Erythroblast (primary cell): ENCODE results near the gene MYH7B.

Experiments used
- GATA1 ChIP-seq: IDR thresholded peaks from 2 replicates; pipeline ENCODE4 v1.6.1; 2011; ENCODE audit warnings: low read depth, mild to moderate bottlenecking, control low read depth, low read length, moderate library complexity
- POLR2A ChIP-seq: IDR thresholded peaks from 2 replicates; pipeline ENCODE4 v1.6.1; 2011; ENCODE audit warnings: mild to moderate bottlenecking, low read length

GRCh38 chr20:34971561-34972235 lies 16.0 kb downstream of the MYH7B start:
- TF ChIP-seq POLR2A (no peak), GATA1 (no peak)
